ENCODE measurements around the gene C11orf65. TPM values are rescaled to one million over a fixed set of nuclear protein-coding genes. Genes with fewer than 3 reads are reported as not detected.

The C11orf65 gene
- total RNA-seq, 1 experiment from 2014 or later, result not detected

GRCh38 chr11:108368134-108368533, 99.2 kb downstream of the C11orf65 start:
- intact Hi-C loops (cut with micrococcal nuclease; ENCODE audit: unreplicated experiment), result no loop called here
- no peak for DNase-seq
- BruUV-seq (replicated peaks), result no TSS peak
- H3K27ac Mint-ChIP-seq (ENCODE audit: unreplicated experiment), result no peak overlapping the region
- no peak overlapping the region for H3K4me3 Mint-ChIP-seq (ENCODE audit: low read depth, unreplicated experiment)
- H3K9me3 Mint-ChIP-seq (ENCODE audit: low read depth, unreplicated experiment), result no peaks in the 10 kb centered on the region
- CTCF ChIA-PET, result interaction anchor here (0.5 kb wide), 1 partner anchor 19 kb away, joined by 4 read pairs; no protein-coding TSS in a partner anchor
- no peak for TF ChIP-seq CTCF (IDR thresholded peaks at IDR 0.05; ENCODE audit: unreplicated experiment)
- H3K36me3 Mint-ChIP-seq (ENCODE audit: insufficient read depth, unreplicated experiment), result no peaks in the 10 kb centered on the region
- H3K4me1 Mint-ChIP-seq (ENCODE audit: low read depth, unreplicated experiment), result no peaks in the 10 kb centered on the region
- H3K27me3 Mint-ChIP-seq (ENCODE audit: unreplicated experiment), result no peaks in the 10 kb centered on the region

DNA sequence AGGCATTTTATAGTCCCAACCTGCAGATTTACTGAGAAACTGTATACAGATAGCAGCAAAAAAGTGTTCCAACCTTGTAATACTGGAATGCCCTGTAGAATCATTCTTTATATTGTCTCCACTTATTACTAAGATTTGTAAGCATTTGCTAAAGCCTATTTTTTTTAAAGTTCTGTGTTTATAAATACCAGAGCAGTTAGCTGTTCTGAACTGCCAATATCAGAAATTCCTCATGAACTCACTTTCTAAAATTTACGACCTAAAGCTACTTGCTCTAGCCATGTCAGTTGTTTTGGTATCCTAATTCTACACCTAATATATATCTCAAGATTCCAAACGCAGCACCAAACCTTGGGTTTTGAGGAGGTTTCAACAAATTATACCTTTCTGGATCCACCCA, 103.2 kb downstream of the C11orf65 start:
- CTCF ChIA-PET, result no interaction called here
- Mint-ChIP-seq H3K4me3 (ENCODE audit: low read depth, unreplicated experiment) (no peak overlapping the region), H3K9me3 (ENCODE audit: low read depth, unreplicated experiment) (peaks cover 5% of the 10 kb centered on the region), H3K36me3 (ENCODE audit: insufficient read depth, unreplicated experiment) (no peaks in the 10 kb centered on the region), H3K27ac (ENCODE audit: unreplicated experiment) (no peak overlapping the region), H3K27me3 (ENCODE audit: unreplicated experiment) (no peaks in the 10 kb centered on the region), H3K4me1 (ENCODE audit: low read depth, unreplicated experiment) (no peaks in the 10 kb centered on the region)
- intact Hi-C loops (cut with micrococcal nuclease; ENCODE audit: unreplicated experiment), result no loop called here
- DNase-seq, result no peak
- no TSS peak for BruUV-seq (replicated peaks)
- TF ChIP-seq CTCF (IDR thresholded peaks at IDR 0.05; ENCODE audit: unreplicated experiment), result no peak

- BruUV-seq (replicated peaks), result no TSS peak
- no peak overlapping the region for H3K4me3 Mint-ChIP-seq (ENCODE audit: low read depth, unreplicated experiment)
- no peaks in the 10 kb centered on the region for H3K9me3 Mint-ChIP-seq (ENCODE audit: low read depth, unreplicated experiment)
- intact Hi-C loops (cut with micrococcal nuclease; ENCODE audit: unreplicated experiment), result no loop called here
- DNase-seq, result no peak
- no peak for TF ChIP-seq CTCF (IDR thresholded peaks at IDR 0.05; ENCODE audit: unreplicated experiment)
- CTCF ChIA-PET, result no interaction called here
- H3K27ac Mint-ChIP-seq (ENCODE audit: unreplicated experiment), result no peak overlapping the region
- H3K4me1 Mint-ChIP-seq (ENCODE audit: low read depth, unreplicated experiment), result no peaks in the 10 kb centered on the region
- no peaks in the 10 kb centered on the region for H3K27me3 Mint-ChIP-seq (ENCODE audit: unreplicated experiment)
- no peaks in the 10 kb centered on the region for H3K36me3 Mint-ChIP-seq (ENCODE audit: insufficient read depth, unreplicated experiment)
Measured at GRCh38 chr11:108351468-108351867, 115.9 kb downstream of the C11orf65 start.

GRCh38 chr11:108346451-108346850, 120.9 kb downstream of the C11orf65 start:
- CTCF ChIA-PET, result no interaction called here
- Mint-ChIP-seq H3K36me3 (ENCODE audit: insufficient read depth, unreplicated experiment) (no peaks in the 10 kb centered on the region), H3K27me3 (ENCODE audit: unreplicated experiment) (no peaks in the 10 kb centered on the region), H3K4me3 (ENCODE audit: low read depth, unreplicated experiment) (no peak overlapping the region), H3K9me3 (ENCODE audit: low read depth, unreplicated experiment) (no peaks in the 10 kb centered on the region), H3K27ac (ENCODE audit: unreplicated experiment) (no peak overlapping the region), H3K4me1 (ENCODE audit: low read depth, unreplicated experiment) (no peaks in the 10 kb centered on the region)
- TF ChIP-seq CTCF (IDR thresholded peaks at IDR 0.05; ENCODE audit: unreplicated experiment), result no peak
- no peak for DNase-seq
- no TSS peak for BruUV-seq (replicated peaks)
- intact Hi-C loops (cut with micrococcal nuclease; ENCODE audit: unreplicated experiment), result loop anchor here (10.0 kb wide), 1 partner anchor 298 kb away; no protein-coding TSS in a partner anchor
